HTR-8/SVneo (cell line): ENCODE measurements around the gene FER.
A peak's percentile ranks its signal among the peaks of the same experiment; 100 is the strongest.
"Not testable (repeated sequence)": the region's sequence is repeated elsewhere in the genome, so short reads cannot be mapped to it uniquely, and the experiment has no call there.

Experiments
- DNase-seq: peaks from one replicate; pipeline ENCODE4 v3.0.0; 2011; ENCODE audit warnings: low spot score, mixed read lengths; ENCODE audit not compliant: insufficient read length
- FAIRE-seq: peaks from 2 replicates; lab custom pipeline; 2011; peaks lifted over from hg19 to GRCh38; lab: Jason Lieb, UNC

FER gene

GRCh38 chr5:108862211-108862610 is 114.5 kb downstream of the FER start:
- FAIRE-seq (no peak), DNase-seq (no peak)

GRCh38 chr5:108866097-108866496 is 118.4 kb downstream of the FER start:
- DNase-seq, FAIRE-seq: not testable (repeated sequence)

- no peak for FAIRE-seq
- DNase-seq, result no peak
Observed at GRCh38 chr5:108867656-108868055, 120.0 kb downstream of the FER start.

- DNase-seq (no peak), FAIRE-seq (no peak)
Observed at GRCh38 chr5:108869066-108869465, 121.4 kb downstream of the FER start.

GRCh38 chr5:108876451-108876850 is 128.8 kb downstream of the FER start:
- FAIRE-seq (no peak), DNase-seq (no peak)

- FAIRE-seq (no peak), DNase-seq (no peak)
Observed at GRCh38 chr5:108878756-108879155, 131.1 kb downstream of the FER start.

- no peak for DNase-seq
- no peak for FAIRE-seq
Observed at GRCh38 chr5:108881133-108881532, 133.4 kb downstream of the FER start.

- no peak for DNase-seq
- FAIRE-seq, result no peak
Observed at GRCh38 chr5:108884736-108885135, 137.0 kb downstream of the FER start.

- no peak for FAIRE-seq
Observed at GRCh38 chr5:108898257-108898656, 150.6 kb downstream of the FER start.

GRCh38 chr5:108898707-108899106 is 151.0 kb downstream of the FER start:
- no peak for DNase-seq
- no peak for FAIRE-seq

More at GRCh38 chr5:108898257-108898656, 150.6 kb downstream of the FER start:
- no peak for DNase-seq

- FAIRE-seq, result not testable (repeated sequence)
Observed at GRCh38 chr5:108899244-108899643, 151.5 kb downstream of the FER start.

GRCh38 chr5:108900668-108901067 is 153.0 kb downstream of the FER start:
- no peak for FAIRE-seq
- no peak for DNase-seq

More at GRCh38 chr5:108899244-108899643, 151.5 kb downstream of the FER start:
- DNase-seq, result not testable (repeated sequence)

GRCh38 chr5:108905805-108906204 is 158.1 kb downstream of the FER start:
- FAIRE-seq (no peak), DNase-seq (no peak)

- DNase-seq (no peak), FAIRE-seq (no peak)
Observed at GRCh38 chr5:108910627-108911026, 162.9 kb downstream of the FER start.

GRCh38 chr5:108911055-108911454 is 163.4 kb downstream of the FER start:
- no peak for DNase-seq
- no peak for FAIRE-seq

- no peak for FAIRE-seq
- DNase-seq, result no peak
Observed at GRCh38 chr5:108917596-108917995, 169.9 kb downstream of the FER start.

- FAIRE-seq (no peak), DNase-seq (no peak)
Observed at GRCh38 chr5:108919591-108920326, 172.1 kb downstream of the FER start.

- FAIRE-seq (no peak), DNase-seq (peak; percentile 8)
Observed at GRCh38 chr5:108924457-108924961, 176.8 kb downstream of the FER start.

- no peak for FAIRE-seq
Observed at GRCh38 chr5:108925073-108925472, 177.4 kb downstream of the FER start.

GRCh38 chr5:108930107-108930506 is 182.4 kb downstream of the FER start:
- DNase-seq, result no peak
- no peak for FAIRE-seq

More at GRCh38 chr5:108925073-108925472, 177.4 kb downstream of the FER start:
- no peak for DNase-seq

- FAIRE-seq (no peak), DNase-seq (no peak)
Observed at GRCh38 chr5:108935611-108936010, 187.9 kb downstream of the FER start.

- DNase-seq (no peak), FAIRE-seq (no peak)
Observed at GRCh38 chr5:108937221-108937620, 189.5 kb downstream of the FER start.
